GM21423 (cell line): ENCODE data around the gene CMIP.
"Not testable (repeated sequence)": the region's sequence is repeated elsewhere in the genome, so short reads cannot be mapped to it uniquely, and the experiment has no call there.

Experiments
- ATAC-seq: cut with Tn5 transposase; IDR thresholded peaks from one replicate; pipeline ENCODE4 v1.9.1; 2021; ENCODE audit warnings: mild to moderate bottlenecking, moderate library complexity; ENCODE audit not compliant: unreplicated experiment

CMIP gene

DNA sequence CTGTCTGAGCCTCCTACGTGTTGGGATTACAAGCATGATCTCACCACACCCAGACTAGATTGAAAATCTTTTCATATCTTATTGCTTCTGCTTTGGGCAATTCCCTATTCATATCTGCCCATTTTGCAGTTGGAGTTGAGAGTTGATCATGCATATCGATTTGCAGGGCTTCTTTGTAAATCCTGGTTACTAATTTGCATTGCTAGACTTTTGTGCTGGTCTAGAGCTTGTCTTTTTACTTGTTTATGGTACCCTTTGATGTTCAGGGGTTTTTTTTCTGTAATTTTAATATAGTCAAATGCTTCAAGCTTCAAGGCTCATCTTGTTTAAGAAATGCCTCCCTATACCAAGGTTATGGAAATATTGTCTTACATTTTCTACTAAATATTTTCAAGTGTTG lies 23.5 kb upstream of the CMIP start:
- no peak for ATAC-seq

DNA sequence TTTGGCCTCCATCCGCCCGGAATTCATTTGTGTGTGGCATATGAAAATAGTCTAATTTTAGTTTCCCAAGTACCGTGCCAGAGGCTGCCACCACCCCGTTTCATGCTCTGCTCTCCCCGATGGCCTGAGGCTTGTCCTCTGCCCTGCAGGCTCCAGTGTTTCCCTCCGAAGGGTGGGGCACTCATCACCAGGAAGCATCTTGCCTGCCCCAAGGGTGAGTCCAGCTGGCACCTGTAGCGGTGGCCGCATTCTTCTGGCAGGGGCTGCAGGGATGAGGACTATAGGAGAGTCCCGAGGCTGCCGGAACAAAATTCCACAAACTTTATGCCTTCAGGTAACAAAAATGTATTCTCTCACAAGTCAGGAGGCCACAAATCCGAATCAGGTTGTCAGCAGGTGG lies 23.1 kb upstream of the CMIP start:
- no peak for ATAC-seq

DNA sequence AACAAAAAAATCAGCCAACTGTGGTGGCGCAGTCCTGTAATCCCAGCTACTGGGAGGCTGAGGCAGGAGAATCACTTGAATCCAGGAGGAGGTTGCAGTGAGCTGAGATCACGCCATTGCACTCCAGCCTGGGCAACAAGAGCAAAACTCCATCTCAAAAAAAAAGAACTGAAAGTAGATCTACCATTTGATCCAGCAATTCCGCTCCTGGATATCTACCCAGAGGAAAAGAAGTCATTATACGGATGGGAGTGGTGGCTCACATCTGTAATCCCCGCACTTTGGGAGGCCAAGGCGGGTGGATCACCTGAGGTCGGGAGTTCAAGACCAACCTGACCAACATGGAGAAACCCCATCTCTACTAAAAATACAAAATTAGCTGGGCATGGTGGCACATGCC lies 22.5 kb upstream of the CMIP start:
- not testable (repeated sequence) for ATAC-seq

DNA sequence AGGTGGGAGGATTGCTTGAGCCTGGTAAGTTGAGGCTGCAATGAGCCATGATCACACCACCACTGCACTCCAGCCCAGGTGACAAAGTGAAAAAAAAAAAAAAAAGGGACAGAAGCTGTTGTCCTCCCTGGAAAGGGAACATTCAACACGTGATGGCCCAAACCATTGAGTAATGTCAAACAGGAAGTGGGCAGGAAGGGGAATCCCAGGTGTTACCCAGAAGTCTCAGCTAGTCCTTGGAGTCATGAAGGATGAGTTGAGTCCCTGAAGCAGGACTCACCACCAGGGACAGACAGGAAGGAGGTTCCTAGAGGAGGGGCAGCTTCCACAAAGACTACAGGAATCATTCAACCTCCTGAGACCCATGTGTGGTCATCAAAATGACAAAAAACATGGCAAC lies 19.8 kb upstream of the CMIP start:
- no peak for ATAC-seq

DNA sequence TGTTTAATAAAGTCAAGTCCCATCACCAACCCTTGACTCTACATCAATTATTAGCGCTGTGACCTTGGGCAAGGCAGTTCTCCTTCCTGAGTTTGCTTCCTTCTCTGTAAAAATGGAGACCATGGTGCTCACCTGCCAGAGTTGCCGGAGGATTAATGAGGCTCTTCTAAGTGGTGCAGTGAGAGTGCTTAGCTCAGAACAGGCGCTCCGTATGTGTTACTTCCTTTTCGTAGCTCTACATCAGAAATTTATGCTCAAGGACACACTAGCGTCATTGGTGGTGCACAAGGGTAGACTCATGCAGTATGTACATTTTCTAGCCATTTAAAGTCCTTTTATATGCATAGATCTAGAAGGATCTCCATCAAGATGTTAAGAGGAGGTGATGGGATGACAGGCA lies 17.4 kb upstream of the CMIP start:
- ATAC-seq, result no peak

DNA sequence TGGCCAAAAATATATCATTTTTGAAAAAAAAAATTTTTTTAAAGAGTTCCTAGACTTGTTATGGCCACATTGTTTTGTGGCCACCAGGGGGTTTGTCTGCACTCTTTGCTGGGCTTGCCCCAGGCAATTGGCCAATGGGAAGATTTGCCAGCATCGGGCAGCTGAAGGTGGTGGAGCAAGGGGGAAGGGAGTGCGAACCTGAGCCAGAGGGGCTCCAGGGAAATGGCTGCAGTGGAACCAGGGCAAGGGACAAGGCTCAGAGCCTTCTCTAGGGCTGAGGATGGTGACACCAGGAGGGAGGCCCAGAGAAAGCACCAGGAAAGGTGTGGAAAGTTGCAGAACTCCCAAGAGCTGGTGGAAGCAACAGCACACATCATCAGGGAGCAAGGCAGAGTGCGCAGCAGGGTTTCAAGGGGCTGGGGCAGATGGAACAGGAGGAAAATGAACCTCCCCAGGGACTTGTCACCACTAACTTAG lies 15.5 kb upstream of the CMIP start:
- no peak for ATAC-seq

DNA sequence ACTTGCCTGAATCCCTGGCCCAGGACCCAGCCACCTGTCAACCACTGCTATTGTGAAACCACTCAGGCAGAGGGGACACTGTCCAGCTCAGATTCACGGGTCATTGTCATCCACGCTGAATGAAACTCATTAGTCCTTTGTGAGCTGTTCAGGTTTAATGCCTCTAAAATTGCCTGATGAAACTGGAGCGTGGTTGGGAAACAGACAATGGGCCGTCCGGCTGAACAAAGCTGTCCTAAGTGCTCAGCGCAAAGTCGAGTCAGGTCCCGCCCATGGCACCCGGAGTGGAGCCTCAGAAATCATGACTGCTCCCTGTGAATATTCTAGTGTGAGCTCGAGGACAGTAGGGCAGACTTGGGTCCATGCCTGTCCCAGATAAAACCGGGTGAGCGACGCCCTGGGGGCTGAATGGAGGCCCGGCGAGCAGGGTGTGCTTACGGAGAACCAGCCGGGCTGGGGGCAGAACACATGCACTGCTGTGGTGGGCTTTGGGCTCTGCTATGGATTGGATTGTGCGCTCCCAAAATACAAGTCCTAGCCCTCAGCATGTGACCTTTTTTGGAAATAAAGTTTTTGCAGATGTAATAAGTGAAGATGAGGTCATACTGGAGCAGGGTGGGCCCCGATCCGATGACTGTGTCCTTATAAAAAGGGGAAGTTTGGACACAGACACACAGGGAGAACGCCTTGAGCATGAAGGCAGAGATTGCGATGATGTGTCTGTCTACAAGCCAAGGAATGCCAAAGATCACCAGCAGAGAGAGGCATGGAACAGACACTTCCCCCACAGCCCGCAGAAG lies 12.9 kb upstream of the CMIP start:
- ATAC-seq, result no peak

DNA sequence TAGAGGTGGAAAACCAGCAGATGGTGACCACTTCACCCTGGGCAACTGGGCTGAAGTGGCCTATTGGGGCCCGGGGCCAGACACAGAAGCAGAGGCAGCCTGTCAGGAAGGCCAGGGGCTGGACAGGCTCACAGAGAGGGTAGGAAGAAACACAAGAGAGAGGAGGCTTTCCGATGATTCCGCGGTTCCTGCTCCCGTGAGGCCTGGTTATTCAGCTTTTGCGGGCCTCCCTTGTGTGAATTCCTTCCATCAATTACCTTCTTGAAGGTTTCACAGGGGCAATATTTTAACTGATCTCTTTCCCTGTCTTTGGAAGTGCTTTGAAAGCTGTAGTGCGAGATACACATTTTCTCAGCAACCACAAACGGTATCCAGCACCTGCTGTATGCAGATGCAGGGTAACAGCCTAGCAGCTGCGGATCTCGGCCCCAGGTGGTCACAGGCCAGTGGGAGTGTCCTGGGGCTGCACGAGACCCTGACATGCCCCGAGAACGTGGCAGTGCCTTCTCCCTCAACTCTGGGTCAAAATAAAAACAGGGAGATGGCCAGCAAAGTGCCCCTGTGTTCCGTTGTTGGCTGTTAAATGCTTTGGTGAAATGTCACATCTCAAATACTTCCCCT lies 11.6 kb upstream of the CMIP start:
- ATAC-seq, result peak; percentile 33

DNA sequence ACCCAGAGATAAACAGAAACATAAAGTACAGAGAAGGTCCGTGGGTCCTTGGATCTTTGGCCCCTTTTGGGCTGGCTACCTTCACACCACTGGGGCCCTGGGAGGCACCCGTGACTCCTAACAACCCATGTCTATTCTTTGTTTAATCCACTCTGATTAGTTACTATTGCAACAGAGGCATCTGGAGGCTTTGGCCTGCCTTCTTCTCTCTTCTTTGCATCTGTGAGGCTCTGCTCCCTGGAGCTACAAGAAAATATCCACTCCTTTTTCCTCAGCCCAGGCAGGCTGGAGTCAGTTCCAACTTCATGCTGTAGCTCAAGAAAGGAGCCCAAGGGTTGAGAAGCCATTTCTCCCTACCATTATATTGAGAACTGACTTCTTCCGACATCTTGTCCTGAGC lies 9.5 kb upstream of the CMIP start:
- no peak for ATAC-seq

DNA sequence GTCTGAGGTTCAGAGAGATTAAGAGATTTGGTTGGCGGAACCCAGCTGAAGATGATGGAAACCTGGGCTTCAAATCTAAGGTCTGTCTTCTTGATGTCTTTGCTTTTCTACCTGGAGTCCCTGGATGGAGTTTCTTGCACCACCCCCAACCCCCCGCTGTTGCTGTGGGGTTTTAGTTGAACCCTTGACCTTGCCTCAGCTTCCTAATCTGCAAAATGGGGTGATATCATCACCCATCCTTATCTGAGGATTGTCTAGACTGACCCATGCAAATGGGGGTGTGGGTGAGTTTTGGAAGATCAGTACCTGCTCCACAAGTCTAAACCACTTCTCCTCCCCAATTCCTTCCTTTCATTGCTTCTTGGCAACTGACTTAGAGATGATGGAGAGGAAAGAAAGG lies 9.0 kb upstream of the CMIP start:
- no peak for ATAC-seq

DNA sequence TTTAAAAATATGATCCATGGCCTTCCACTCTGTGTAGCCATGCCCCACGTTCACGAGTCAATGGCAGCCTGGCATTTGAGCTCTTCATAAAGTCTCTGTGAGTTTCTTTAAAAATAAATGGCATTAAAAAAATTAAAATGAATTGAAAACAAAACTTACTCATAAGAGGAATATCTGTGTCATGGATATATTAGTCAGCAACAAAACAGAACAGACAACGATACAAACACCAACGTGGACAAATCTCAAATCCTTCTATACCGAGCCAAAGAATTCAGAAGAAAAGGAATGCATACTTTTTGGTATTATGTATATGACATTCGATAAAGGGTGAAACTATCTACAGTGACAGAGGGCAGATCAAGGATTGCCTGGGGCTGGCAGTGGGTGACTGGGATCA lies 8.2 kb upstream of the CMIP start:
- no peak for ATAC-seq

DNA sequence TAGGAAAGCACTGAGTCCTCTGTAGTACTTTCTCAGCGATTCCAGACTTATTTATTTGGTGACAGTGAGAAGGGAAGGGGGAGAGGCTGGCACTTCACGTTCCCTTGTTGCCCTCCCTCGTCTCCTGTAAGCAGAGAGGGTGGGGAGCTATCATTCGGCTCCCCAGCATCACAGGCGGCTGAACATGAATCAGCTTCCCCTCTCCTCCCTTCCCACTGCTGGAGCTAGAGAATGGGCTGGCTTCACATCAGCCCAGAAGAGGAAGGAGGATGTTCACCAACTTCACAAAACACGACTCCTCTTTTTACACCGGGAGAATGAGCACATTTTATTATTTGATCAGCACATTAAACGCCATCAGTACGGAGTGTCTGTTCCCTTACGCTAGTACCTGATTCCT lies 6.7 kb upstream of the CMIP start:
- no peak for ATAC-seq

DNA sequence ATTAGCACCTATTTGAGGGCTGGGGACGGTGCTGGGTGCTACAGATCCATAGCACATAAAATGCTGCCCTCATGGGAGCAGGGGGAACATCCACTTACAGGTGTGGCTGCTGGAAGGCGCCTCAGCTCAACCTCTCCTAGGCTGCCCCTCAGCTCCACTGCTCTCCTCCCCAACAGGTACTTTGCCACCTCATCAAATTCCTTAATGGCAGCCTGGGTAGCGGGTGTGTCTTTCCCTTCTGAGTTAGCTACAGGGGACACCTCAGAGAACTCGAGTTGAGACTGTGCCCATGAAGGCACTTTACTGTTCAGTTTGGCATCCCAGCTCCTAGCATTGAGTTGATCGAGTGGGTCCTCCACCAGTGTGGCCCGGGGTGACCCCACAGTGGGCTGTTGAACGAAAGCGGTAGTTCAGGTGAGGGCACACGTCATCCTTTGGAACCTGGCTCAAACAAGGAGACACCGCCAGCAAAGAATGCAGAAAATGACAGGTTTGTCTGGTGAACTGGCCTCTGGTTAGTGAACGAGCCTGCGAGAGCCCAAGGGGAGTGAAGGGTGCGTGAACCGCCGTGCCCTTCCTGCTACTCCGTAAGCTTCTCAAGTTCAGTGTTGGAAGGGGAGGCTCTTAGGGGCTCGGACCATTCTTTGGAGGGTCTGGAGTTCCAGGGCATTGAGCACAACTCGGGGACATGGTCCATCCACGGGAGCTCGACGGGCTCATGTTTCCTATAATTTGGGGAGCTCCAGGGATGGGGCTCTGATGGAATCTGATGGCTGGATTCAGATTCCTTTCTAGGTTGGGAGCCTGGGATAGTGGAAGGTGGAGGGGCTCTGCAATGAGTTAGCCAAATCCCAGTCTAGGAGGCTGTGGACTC lies 3.5 kb upstream of the CMIP start:
- ATAC-seq, result no peak

DNA sequence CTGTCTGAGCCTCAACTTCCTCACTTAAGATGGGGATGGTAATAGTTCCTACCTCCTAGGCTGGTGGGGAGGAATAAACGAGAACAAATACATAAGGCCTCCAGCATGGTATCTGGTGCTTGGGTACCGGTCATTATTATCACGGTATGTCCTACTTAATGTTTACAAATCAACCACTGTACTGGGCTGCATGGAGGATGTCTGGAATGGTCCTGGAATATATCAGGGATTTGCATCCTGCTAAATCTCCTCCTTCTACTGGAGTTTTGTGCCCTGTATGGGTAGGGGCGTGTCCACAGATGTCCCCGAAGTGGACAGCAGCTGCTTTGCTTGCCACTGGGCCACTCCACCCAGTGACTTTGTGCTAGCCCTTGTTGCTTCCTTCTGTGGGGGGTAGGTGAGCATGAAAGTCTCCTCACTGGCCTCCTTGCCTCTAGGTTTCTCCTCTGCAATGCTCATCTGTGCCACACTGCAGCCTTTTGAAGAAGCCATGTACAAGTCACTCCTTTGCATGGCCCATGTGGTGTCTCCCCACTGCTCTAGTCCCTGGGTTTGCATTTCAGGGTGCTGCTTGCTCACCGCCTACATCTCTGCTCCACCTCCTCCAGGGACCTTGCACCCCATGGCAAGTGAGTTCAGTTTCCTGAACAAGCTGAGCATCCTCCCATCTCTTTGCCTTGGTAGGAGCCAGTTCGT lies 2.2 kb upstream of the CMIP start:
- no peak for ATAC-seq

DNA sequence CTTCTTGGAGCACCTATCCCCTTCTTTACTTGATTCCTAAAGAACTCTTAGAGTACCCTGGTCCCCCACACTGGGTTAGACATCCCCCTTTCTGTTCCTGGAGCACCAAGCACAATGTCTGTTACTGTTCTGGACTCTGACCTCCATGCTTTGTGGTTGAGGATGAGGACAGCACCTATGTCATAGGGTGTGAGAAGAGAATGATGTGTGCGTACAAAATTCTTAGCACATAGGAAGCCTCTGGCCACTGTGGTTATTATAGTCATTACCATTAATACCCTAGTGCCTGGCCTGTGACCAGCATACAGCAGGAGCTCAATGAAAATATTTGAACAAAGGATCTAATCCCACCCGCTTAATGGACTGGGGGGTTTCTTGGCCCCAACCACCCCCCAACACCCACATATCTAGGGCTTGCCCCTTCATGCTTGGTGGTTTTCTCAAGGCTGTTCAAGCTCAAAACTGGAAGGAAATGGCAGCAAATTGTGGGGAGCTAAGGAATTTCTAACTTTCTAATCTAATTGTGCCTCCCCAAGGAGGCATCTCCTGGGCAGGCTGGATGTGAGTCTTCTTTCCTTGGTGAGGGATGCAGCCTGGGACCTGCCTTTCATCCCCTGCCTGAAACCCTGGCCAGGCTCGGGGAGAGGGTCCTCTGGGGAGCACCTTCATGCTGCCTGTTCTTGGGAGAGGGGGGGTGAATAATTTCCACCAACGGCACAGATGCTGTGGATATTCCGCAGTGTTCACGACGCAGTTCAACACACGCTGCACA lies 1.5 kb upstream of the CMIP start:
- ATAC-seq, result no peak

DNA sequence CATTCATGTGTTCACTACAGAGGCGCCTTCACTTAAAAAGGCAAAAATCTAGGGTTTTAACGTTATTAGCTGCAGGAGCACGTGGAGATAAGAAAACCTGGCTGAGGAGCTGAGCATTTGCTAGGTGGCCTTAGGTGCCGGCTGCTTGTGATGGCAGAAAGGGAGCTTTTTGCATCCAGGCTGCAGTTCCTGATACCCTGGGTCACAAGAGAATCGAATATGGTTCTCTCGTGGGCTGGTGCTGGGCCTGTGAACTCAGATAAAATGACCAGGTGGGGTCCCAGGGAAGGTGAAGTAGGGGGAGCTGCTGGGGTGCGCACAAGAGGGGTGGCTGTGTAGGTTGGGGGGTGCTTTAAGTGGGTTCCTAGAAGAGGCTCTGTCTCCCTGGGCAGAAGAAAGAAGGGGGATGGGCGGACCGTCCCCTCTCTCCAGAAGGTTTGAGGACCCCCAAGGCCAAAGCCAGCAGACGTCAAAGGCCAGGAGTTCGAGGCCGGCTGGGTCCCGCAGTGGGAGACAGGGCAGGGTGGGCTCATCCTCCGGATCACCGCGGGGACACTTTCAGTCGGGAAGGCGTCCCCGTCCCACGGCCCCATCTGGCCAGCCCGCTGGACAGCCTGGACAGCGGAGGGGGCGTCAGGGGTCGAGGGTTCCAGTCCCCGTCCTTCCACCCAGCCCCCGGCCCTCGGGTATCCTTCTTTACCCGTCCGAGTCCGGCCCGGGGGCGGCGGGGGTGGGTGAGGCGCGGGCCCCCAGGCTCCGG lies 740 bp upstream of the CMIP start:
- ATAC-seq, result no peak

DNA sequence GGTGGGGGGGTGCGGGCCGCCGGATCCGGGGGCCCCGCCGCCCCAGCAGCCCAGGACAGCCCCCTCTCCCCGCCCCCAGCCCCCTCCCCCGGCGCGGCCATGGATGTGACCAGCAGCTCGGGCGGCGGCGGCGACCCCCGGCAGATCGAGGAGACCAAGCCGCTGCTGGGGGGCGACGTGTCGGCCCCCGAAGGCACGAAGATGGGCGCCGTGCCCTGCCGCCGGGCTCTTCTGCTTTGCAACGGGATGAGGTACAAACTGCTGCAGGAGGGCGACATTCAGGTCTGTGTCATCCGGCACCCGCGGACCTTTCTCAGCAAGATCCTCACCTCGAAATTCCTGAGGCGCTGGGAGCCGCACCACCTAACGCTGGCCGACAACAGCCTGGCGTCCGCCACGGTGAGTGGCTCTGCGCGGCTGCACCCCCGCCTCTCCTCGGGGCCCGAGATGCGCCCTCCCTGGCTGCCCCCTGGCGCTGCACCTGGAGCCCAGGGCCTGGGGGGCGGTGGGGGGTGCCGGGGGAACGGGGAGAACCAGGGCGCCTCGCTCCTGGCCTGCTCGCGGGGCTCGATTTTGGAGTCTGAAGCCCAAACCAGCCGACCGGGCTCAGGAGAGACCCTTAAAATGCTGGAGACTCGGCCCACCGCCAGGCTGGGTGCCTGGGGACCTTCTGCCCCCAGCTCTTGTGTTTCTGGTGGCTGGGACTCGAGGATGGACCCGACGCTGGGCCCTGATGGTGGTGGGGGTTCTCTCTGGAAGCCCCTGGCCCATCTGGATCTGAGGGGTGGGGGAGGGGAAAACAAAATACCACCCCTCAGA lies 744 bp downstream of the CMIP start:
- ATAC-seq, result no peak

DNA sequence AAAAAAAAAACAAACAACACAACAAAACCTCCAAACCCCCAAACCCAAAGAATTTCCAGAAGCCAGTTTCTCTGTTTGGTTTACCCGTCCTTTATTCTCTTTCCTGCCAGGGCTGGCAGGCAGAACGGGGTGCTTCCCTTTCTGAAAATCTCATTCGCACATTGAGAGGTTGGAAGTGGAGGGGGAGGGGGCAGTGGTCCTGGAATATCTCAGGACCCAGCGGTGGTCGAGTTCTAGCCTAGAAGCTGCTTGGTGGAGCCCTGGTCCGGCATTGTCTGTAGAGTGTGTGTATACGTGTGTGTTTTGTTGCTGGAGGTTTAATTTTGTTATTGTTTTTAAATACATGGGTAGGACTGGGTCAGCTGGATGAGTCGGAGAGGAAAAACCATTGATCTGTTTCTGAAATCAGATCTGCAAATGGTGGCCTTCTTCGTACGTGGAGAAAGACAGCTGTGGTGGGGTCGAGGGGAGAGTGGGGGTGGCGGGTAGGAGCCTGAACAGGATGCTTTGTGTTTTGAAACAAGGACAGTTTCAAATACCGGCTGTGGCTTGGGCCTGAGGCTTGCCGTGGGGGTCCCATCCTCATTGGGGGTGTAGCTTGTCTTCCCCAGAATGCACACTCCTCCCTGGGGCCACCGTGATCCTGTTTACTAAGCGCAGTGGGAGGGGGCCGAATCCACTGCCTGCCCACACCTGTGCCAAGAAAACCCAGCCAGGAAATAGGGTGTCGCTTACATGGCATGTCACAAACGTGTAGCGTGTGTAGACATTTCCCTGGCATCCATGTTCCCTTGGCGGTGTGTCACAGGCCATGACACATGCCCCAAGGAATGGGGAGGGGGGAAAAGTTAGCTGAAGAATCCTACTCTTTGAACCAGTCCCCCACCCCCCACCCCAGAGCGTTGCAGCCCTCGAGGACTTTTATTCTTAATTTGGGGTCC lies 1.6 kb downstream of the CMIP start:
- no peak for ATAC-seq
